Stimulated activated CD4-positive, alpha-beta T cell treated with anti-CD3 and anti-CD28 coated beads, Interleukin-15, amount 100 ng/mL, for 24 hours (primary cell): ENCODE data around the gene THSD4.
"Not testable (repeated sequence)": the region's sequence is repeated elsewhere in the genome, so short reads cannot be mapped to it uniquely, and the experiment has no call there.

ENCODE experiments used
- DNase-seq: peaks from one replicate; pipeline ENCODE4 v3.0.0-alpha.2; 2020

Gene THSD4

GRCh38 chr15:71357967-71358366, 242.7 kb downstream of the THSD4 start:
- DNase-seq = no peak

GRCh38 chr15:71359246-71359645, 244.0 kb downstream of the THSD4 start:
- no peak for DNase-seq

- DNase-seq = no peak
Measured at GRCh38 chr15:71362556-71362955, 247.3 kb downstream of the THSD4 start.

GRCh38 chr15:71362987-71363968, 248.0 kb downstream of the THSD4 start:
- DNase-seq = no peak

- DNase-seq = no peak
Measured at GRCh38 chr15:71364117-71364584, 248.9 kb downstream of the THSD4 start.

- no peak for DNase-seq
Measured at GRCh38 chr15:71366522-71366921, 251.3 kb downstream of the THSD4 start.

GRCh38 chr15:71366926-71367325, 251.7 kb downstream of the THSD4 start:
- DNase-seq = no peak

- not testable (repeated sequence) for DNase-seq
Measured at GRCh38 chr15:71367737-71368136, 252.5 kb downstream of the THSD4 start.

- DNase-seq = not testable (repeated sequence)
Measured at GRCh38 chr15:71372769-71373168, 257.5 kb downstream of the THSD4 start.

GRCh38 chr15:71373917-71374316, 258.6 kb downstream of the THSD4 start:
- DNase-seq = no peak

- no peak for DNase-seq
Measured at GRCh38 chr15:71374607-71375352, 259.5 kb downstream of the THSD4 start.

GRCh38 chr15:71375934-71376333, 260.7 kb downstream of the THSD4 start:
- no peak for DNase-seq

- DNase-seq = no peak
Measured at GRCh38 chr15:71379893-71380292, 264.6 kb downstream of the THSD4 start.

GRCh38 chr15:71380345-71380744, 265.1 kb downstream of the THSD4 start:
- DNase-seq = no peak

GRCh38 chr15:71384501-71384900, 269.2 kb downstream of the THSD4 start:
- no peak for DNase-seq

GRCh38 chr15:71385026-71385425, 269.8 kb downstream of the THSD4 start:
- DNase-seq = no peak

GRCh38 chr15:71385457-71385856, 270.2 kb downstream of the THSD4 start:
- DNase-seq = no peak

- no peak for DNase-seq
Measured at GRCh38 chr15:71386005-71386404, 270.7 kb downstream of the THSD4 start.

- no peak for DNase-seq
Measured at GRCh38 chr15:71386448-71387236, 271.4 kb downstream of the THSD4 start.

- no peak for DNase-seq
Measured at GRCh38 chr15:71387810-71388209, 272.5 kb downstream of the THSD4 start.

- DNase-seq = no peak
Measured at GRCh38 chr15:71390096-71390495, 274.8 kb downstream of the THSD4 start.

GRCh38 chr15:71391421-71392088, 276.3 kb downstream of the THSD4 start:
- no peak for DNase-seq
